CD14-positive monocyte (primary cell): ENCODE data around the gene PUS1. TPM values are rescaled to one million over a fixed set of nuclear protein-coding genes. Genes with fewer than 3 reads are reported as not detected.

ENCODE experiments used
- DNase-seq, 3 donors: peaks; one replicate each; pipeline ENCODE4 v3.0.0-alpha.2; 2011 to 2022
- H2AFZ ChIP-seq: 2 replicates; pipeline ENCODE4 v1.6.0; 2012; ENCODE audit warnings: mild to moderate bottlenecking, low read depth, low read length, inconsistent platforms; ENCODE audit not compliant: insufficient read depth, poor library complexity, severe bottlenecking
- H3K27ac ChIP-seq, 2 donors: 1 replicate in 1 of 2; 2 replicates in 1 of 2; pipeline ENCODE4 v1.5.1; 2012 to 2013; ENCODE audit warnings: low read length in 2 of 2, control low read depth in 1 of 2, inconsistent platforms in 1 of 2, low read depth in 1 of 2, mild to moderate bottlenecking in 1 of 2
- H3K27me3 ChIP-seq, 2 donors: one replicate each; pipeline versions ENCODE4 v1.6.0 to v1.6.1; 2011 to 2013; ENCODE audit warnings: low read length in 2 of 2; ENCODE audit not compliant: control insufficient read depth in 2 of 2, insufficient read depth in 2 of 2
- H3K36me3 ChIP-seq, 2 donors: replicated peaks in 1 of 2; 1 replicate in 1 of 2; 2 replicates in 1 of 2; pipeline versions ENCODE4 v1.5.1 to v1.6.1; 2012 to 2013; ENCODE audit warnings: low read length in 2 of 2, control low read depth in 1 of 2, inconsistent platforms in 1 of 2, mild to moderate bottlenecking in 1 of 2; ENCODE audit not compliant: insufficient read depth in 2 of 2, control insufficient read depth in 1 of 2
- H3K4me1 ChIP-seq, 2 donors: 1 replicate in 1 of 2; 2 replicates in 1 of 2; pipeline versions ENCODE4 v1.5.1 to v1.6.1; 2012 to 2013; ENCODE audit warnings: low read length in 2 of 2, control low read depth in 1 of 2, inconsistent platforms in 1 of 2, mild to moderate bottlenecking in 1 of 2, moderate library complexity in 1 of 2; ENCODE audit not compliant: insufficient read depth in 2 of 2, control insufficient read depth in 1 of 2
- H3K4me2 ChIP-seq: replicated peaks from 2 replicates; pipeline ENCODE3; 2012; ENCODE audit warnings: low read length, moderate library complexity, mild to moderate bottlenecking; ENCODE audit not compliant: poor library complexity, severe bottlenecking; ENCODE audit errors: extremely low read depth
- H3K4me3 ChIP-seq, 3 experiments: fragments of 200-600 bp in 1 of 3; sonication (generic) in 1 of 3; replicated peaks in 1 of 3; 1 replicate in 2 of 3; 2 replicates in 1 of 3; pipeline ENCODE4 v1.5.1; 2011 to 2013; ENCODE audit warnings: low read length in 3 of 3, mild to moderate bottlenecking in 3 of 3, control low read depth in 2 of 3, low read depth in 2 of 3, inconsistent platforms in 1 of 3, moderate library complexity in 1 of 3
- H3K79me2 ChIP-seq: 2 replicates; pipeline ENCODE4 v1.6.0; 2012; ENCODE audit warnings: mild to moderate bottlenecking, control low read depth, inconsistent platforms, low read length, moderate library complexity; ENCODE audit not compliant: insufficient read depth
- H3K9ac ChIP-seq: 2 replicates; pipeline ENCODE4 v1.6.0; 2017; ENCODE audit warnings: low read length, mild to moderate bottlenecking; ENCODE audit not compliant: insufficient read depth, poor library complexity, severe bottlenecking
- H3K9me3 ChIP-seq, 2 donors: replicated peaks in 1 of 2; 1 replicate in 1 of 2; 2 replicates in 1 of 2; pipeline versions ENCODE4 v1.5.1 to v1.6.1; 2012 to 2013; ENCODE audit warnings: low read length in 2 of 2, control low read depth in 1 of 2; ENCODE audit not compliant: control insufficient read depth in 1 of 2, insufficient read depth in 1 of 2
- H4K20me1 ChIP-seq: 2 replicates; pipeline ENCODE4 v1.6.0; 2012; ENCODE audit warnings: mild to moderate bottlenecking, low read length, control low read depth, moderate library complexity; ENCODE audit not compliant: insufficient read depth
- H3K27ac Mint-ChIP-seq, 7 donors: one replicate each; pipeline ENCODE4 v1.8.0; 2020; ENCODE audit warnings: mild to moderate bottlenecking in 7 of 7, mixed read lengths in 7 of 7, moderate library complexity in 6 of 7, inconsistent platforms in 2 of 7
- H3K27me3 Mint-ChIP-seq, 3 donors: one replicate each; pipeline ENCODE4 v1.8.0; 2021 to 2022; ENCODE audit warnings: low read depth in 3 of 3, mild to moderate bottlenecking in 3 of 3, mixed read lengths in 3 of 3, moderate library complexity in 3 of 3, inconsistent platforms in 1 of 3
- H3K36me3 Mint-ChIP-seq, 2 donors: one replicate each; pipeline ENCODE4 v1.8.0; 2020; ENCODE audit warnings: mixed read lengths in 2 of 2, inconsistent platforms in 1 of 2, mild to moderate bottlenecking in 1 of 2
- H3K4me1 Mint-ChIP-seq: one replicate; pipeline ENCODE4 v1.8.0; 2020; ENCODE audit warnings: mild to moderate bottlenecking, mixed read lengths
- H3K4me3 Mint-ChIP-seq, 2 donors: one replicate each; pipeline ENCODE4 v1.8.0; 2020; ENCODE audit warnings: mild to moderate bottlenecking in 2 of 2, mixed read lengths in 2 of 2, moderate library complexity in 1 of 2
- H3K9me3 Mint-ChIP-seq, 7 donors: one replicate each; pipeline ENCODE4 v1.8.0; 2020 to 2022; ENCODE audit warnings: mixed read lengths in 7 of 7, mild to moderate bottlenecking in 6 of 7, moderate library complexity in 6 of 7, inconsistent platforms in 2 of 7
- CTCF ChIP-seq: fragments of 200-600 bp; IDR thresholded peaks from one replicate; pipeline ENCODE4 v1.8.0; 2022; ENCODE audit warnings: antibody characterized with exemption, mild to moderate bottlenecking
- WGBS: methylation state at CpG from one replicate; pipeline ENCODE4 v1.1.5; 2013; ENCODE audit warnings: missing lambda C conversion rate; ENCODE audit not compliant: insufficient coverage; 5-methylcytosine and 5-hydroxymethylcytosine counted together
- intact Hi-C, 2 donors: fragments of 100-400 bp; cut with micrococcal nuclease; formaldehyde crosslinking; loops; one replicate each; pipeline versions ENCODE4 v1.15.0 to v1.15.1; 2023
- polyA plus RNA-seq, 3 donors: library from polyadenylated mRNA; depleted of rRNA in 1 of 3; unstranded in 2 of 3; stranded (reverse) in 1 of 3; fragments of 300-500 nt in 2 of 3; fragments of >200 nt in 1 of 3; fragmentation: Illumina TruSeq in 2 of 3; gene quantifications; 1 replicate in 2 of 3; 2 replicates in 1 of 3; pipeline ENCODE4 v1.2.3, GENCODE V29; 2012 to 2021

PUS1 gene
- polyA plus RNA-seq, 3 donors = 5.1 to 30.9 (median 6.9) TPM

GRCh38 chr12:131915000-131915689 is 13.9 kb upstream of the PUS1 start:
- Histone ChIP-seq H3K4me1 (no peaks in the 10 kb centered on the region), H3K36me3 (peaks cover 77 to 100% of the 10 kb centered on the region in 2 donors), H3K4me3 (no peak overlapping the region), H3K27ac (no peak overlapping the region), H3K9me3 (no peaks in the 10 kb centered on the region), H3K79me2 (no peaks in the 10 kb centered on the region), H4K20me1 (peaks cover 94% of the 10 kb centered on the region), H3K4me2 (no peak overlapping the region), H3K27me3 (no peaks in the 10 kb centered on the region), H2AFZ (no peak overlapping the region), H3K9ac (no peak overlapping the region)
- no peak overlapping the region for H3K27ac Mint-ChIP-seq
- H3K4me3 Mint-ChIP-seq = no peak overlapping the region
- H3K27me3 Mint-ChIP-seq = no peaks in the 10 kb centered on the region
- H3K9me3 Mint-ChIP-seq = no peaks in the 10 kb centered on the region
- intact Hi-C loops = no loop called here
- H3K4me1 Mint-ChIP-seq = no peaks in the 10 kb centered on the region
- peaks cover 58 to 82% of the 10 kb centered on the region in 2 donors for H3K36me3 Mint-ChIP-seq
- no peak for DNase-seq
- TF ChIP-seq CTCF = no peak
- 97% methylated on average over 10 of the region's 20 CpGs for WGBS

- Histone ChIP-seq H3K4me3 (no peak overlapping the region), H3K27me3 (no peaks in the 10 kb centered on the region), H2AFZ (no peak overlapping the region), H3K9me3 (no peaks in the 10 kb centered on the region), H3K79me2 (no peaks in the 10 kb centered on the region), H3K9ac (no peak overlapping the region), H4K20me1 (peaks cover 89% of the 10 kb centered on the region), H3K4me1 (no peaks in the 10 kb centered on the region), H3K36me3 (peaks cover 77 to 100% of the 10 kb centered on the region in 2 donors), H3K27ac (no peak overlapping the region), H3K4me2 (no peak overlapping the region)
- no peak overlapping the region for H3K4me3 Mint-ChIP-seq
- no peak for TF ChIP-seq CTCF
- H3K4me1 Mint-ChIP-seq = no peaks in the 10 kb centered on the region
- DNase-seq = no peak
- intact Hi-C loops = no loop called here
- H3K9me3 Mint-ChIP-seq = no peaks in the 10 kb centered on the region
- no peaks in the 10 kb centered on the region for H3K27me3 Mint-ChIP-seq
- WGBS = 97% methylated on average over 20 of the region's 21 CpGs
- H3K36me3 Mint-ChIP-seq = peaks cover 59 to 82% of the 10 kb centered on the region in 2 donors
- no peak overlapping the region for H3K27ac Mint-ChIP-seq
Observed at GRCh38 chr12:131915823-131916222, 13.3 kb upstream of the PUS1 start.
